K562 (cell line): Measurements from ENCODE around the gene PARD3. TPM values are rescaled to one million over a fixed set of nuclear protein-coding genes. Genes with fewer than 3 reads are reported as not detected.

ENCODE experiments used
- ATAC-seq: fragments of 200-7000 bp; cut with Tn5 transposase; 3 replicates; pipeline ENCODE4 v1.9.1; 2020; ENCODE audit warnings: moderate library complexity
- BruUV-seq: library from RNA; stranded (reverse); fragments of 400-500 nt; replicated peaks from 2 replicates; lab custom pipeline; 2021; lab: Mats Ljungman, UMichigan
- CTCF ChIA-PET: fragments of 300-600 bp; formaldehyde crosslinking; extraction: SDS; loops from one replicate; lab custom pipeline; 2021; ENCODE audit warnings: low intra/inter-chr PET ratio; lab: Yijun Ruan, JAX
- POLR2A ChIA-PET: fragments of 300-600, 350-650 bp; sonication (Branson Sonifier 250); formaldehyde crosslinking; extraction: SDS; loops from one replicate; lab custom pipeline; 2021; ENCODE audit warnings: antibody characterized with exemption, inconsistent platforms; lab: Yijun Ruan, JAX
- DNase-seq, 4 experiments: peaks; one replicate each; pipeline versions ENCODE4 v3.0.0 to v3.0.0-alpha.2; 2011 to 2018; ENCODE audit warnings: low spot score in 3 of 4, mixed read lengths in 3 of 4; ENCODE audit errors: extremely low read depth in 1 of 4
- FAIRE-seq: peaks from 2 replicates; lab custom pipeline; 2011; peaks lifted over from hg19 to GRCh38; lab: Jason Lieb, UNC
- H2AFZ ChIP-seq: 2 replicates; pipeline ENCODE4 v1.6.0; 2011; ENCODE audit warnings: low read depth, low read length, control low read depth, inconsistent platforms
- H3K27ac ChIP-seq: fragments of 200-600 bp; 3 replicates; pipeline ENCODE4 v1.8.0; 2011; ENCODE audit warnings: low read depth, mild to moderate bottlenecking, control low read depth, inconsistent platforms, low read length, moderate library complexity, mixed read lengths; ENCODE audit errors: extremely low read depth
- H3K27me3 ChIP-seq, 2 experiments: fragments of 300-600 bp in 1 of 2; 2 replicates in 1 of 2; 3 replicates in 1 of 2; pipeline versions ENCODE4 v1.6.0 to v1.8.0; 2011; ENCODE audit warnings: inconsistent platforms in 2 of 2, low read length in 2 of 2, mild to moderate bottlenecking in 1 of 2, mixed read lengths in 1 of 2, moderate library complexity in 1 of 2; ENCODE audit not compliant: control insufficient read depth in 2 of 2, insufficient read depth in 2 of 2
- H3K36me3 ChIP-seq: fragments of 300-600 bp; 3 replicates; pipeline ENCODE4 v1.8.0; 2011; ENCODE audit warnings: mild to moderate bottlenecking, low read length, inconsistent platforms; ENCODE audit not compliant: control insufficient read depth, insufficient read depth
- H3K4me1 ChIP-seq, 2 experiments: fragments of 200-600 bp in 1 of 2; replicated peaks in 1 of 2; 2 replicates in 1 of 2; 3 replicates in 1 of 2; pipeline versions ENCODE4 v1.5.1 to v1.8.0; 2011; ENCODE audit warnings: inconsistent platforms in 2 of 2, low read length in 2 of 2, mild to moderate bottlenecking in 1 of 2, mixed read lengths in 1 of 2, moderate library complexity in 1 of 2; ENCODE audit not compliant: control insufficient read depth in 2 of 2, insufficient read depth in 2 of 2
- H3K4me2 ChIP-seq: 2 replicates; pipeline ENCODE4 v1.6.1; 2011; ENCODE audit warnings: low read length, control low read depth, inconsistent platforms, mixed read lengths; ENCODE audit not compliant: insufficient read depth
- H3K4me3 ChIP-seq: fragments of 200-600 bp; sonication (generic), shearing (Covaris generic); 2 replicates; pipeline ENCODE4 v1.5.1; 2016; ENCODE audit warnings: control low read depth, inconsistent platforms
- H3K79me2 ChIP-seq: fragments of 200-600 bp; 3 replicates; pipeline ENCODE4 v1.8.0; 2011; ENCODE audit warnings: low read length, inconsistent platforms; ENCODE audit not compliant: control insufficient read depth, insufficient read depth
- H3K9ac ChIP-seq, 2 experiments: 2 replicates each; pipeline versions ENCODE4 v1.6.0 to v1.6.1; 2011; ENCODE audit warnings: low read depth in 2 of 2, low read length in 2 of 2, control low read depth in 1 of 2, inconsistent platforms in 1 of 2, mild to moderate bottlenecking in 1 of 2, mixed read lengths in 1 of 2; ENCODE audit not compliant: insufficient read depth in 1 of 2
- H3K9me1 ChIP-seq: one replicate; pipeline ENCODE4 v1.6.0; 2011; ENCODE audit warnings: inconsistent platforms, mild to moderate bottlenecking, low read length, moderate library complexity; ENCODE audit not compliant: control insufficient read depth, insufficient read depth
- H3K9me3 ChIP-seq: replicated peaks from 2 replicates; pipeline ENCODE4 v1.5.1; 2011; ENCODE audit warnings: low read depth, low read length, inconsistent platforms; ENCODE audit not compliant: control insufficient read depth, insufficient read depth
- H4K20me1 ChIP-seq: replicated peaks from 2 replicates; pipeline ENCODE4 v1.6.1; 2011; ENCODE audit warnings: low read length, inconsistent platforms, mixed read lengths; ENCODE audit not compliant: control insufficient read depth, insufficient read depth
- CTBP1 ChIP-seq: fragments of 450-650 bp; IDR thresholded peaks from 2 replicates; pipeline ENCODE4 v1.6.1; 2016; ENCODE audit warnings: borderline replicate concordance
- HDAC1 ChIP-seq, 2 experiments: fragments of 450-650 bp; IDR thresholded peaks; 2 replicates each; pipeline ENCODE4 v1.6.1; 2016 to 2017; ENCODE audit warnings: inconsistent platforms in 1 of 2, mild to moderate bottlenecking in 1 of 2, moderate library complexity in 1 of 2
- HSF4 ChIP-seq: fragments of 250-450 bp; sonication (Bioruptor Pico); IDR thresholded peaks from 2 replicates; pipeline ENCODE4 v2.1.2; 2022; ENCODE audit warnings: mild to moderate bottlenecking, moderate library complexity, borderline replicate concordance
- KAT7 ChIP-seq: sonication (generic); formaldehyde crosslinking; IDR thresholded peaks from 2 replicates; pipeline ENCODE4 v1.8.0; 2022; ENCODE audit warnings: missing genetic modification reagents, mild to moderate bottlenecking, borderline replicate concordance
- MIER1 ChIP-seq: fragments of 450-650 bp; IDR thresholded peaks from 2 replicates; pipeline ENCODE4 v1.6.1; 2016; ENCODE audit warnings: antibody characterized with exemption, mild to moderate bottlenecking, low read depth
- MITF ChIP-seq: IDR thresholded peaks from 2 replicates; pipeline ENCODE4 v1.6.1; 2014; ENCODE audit warnings: antibody characterized with exemption
- MXD1 ChIP-seq: fragments of 250-450 bp; sonication (Bioruptor Pico); IDR thresholded peaks from 2 replicates; pipeline ENCODE4 v1.8.0; 2021; ENCODE audit warnings: borderline replicate concordance, mild to moderate bottlenecking, moderate library complexity; ENCODE audit not compliant: poor library complexity, severe bottlenecking
- NFIX ChIP-seq: fragments of 250-450 bp; sonication (Bioruptor Pico); IDR thresholded peaks from 2 replicates; pipeline ENCODE4 v1.4.0; 2020; ENCODE audit warnings: low read depth, mild to moderate bottlenecking, moderate library complexity
- ZBTB43 ChIP-seq: sonication (generic); formaldehyde crosslinking; IDR thresholded peaks from 2 replicates; pipeline ENCODE4 v1.8.0; 2023; ENCODE audit warnings: mild to moderate bottlenecking, missing genetic modification reagents
- ZC3H4 ChIP-seq: sonication (generic); formaldehyde crosslinking; IDR thresholded peaks from 2 replicates; pipeline ENCODE4 v1.9.0; 2021; ENCODE audit warnings: missing genetic modification reagents, borderline replicate concordance
- ZHX1 ChIP-seq: fragments of 150-350 bp; conservative IDR thresholded peaks from 2 replicates; pipeline ENCODE4 v1.6.1; 2014; ENCODE audit warnings: low read length
- ZNF282 ChIP-seq: sonication (generic); formaldehyde crosslinking; IDR thresholded peaks from 2 replicates; pipeline ENCODE4 v1.8.1; 2023; ENCODE audit warnings: missing genetic modification reagents
- ZNF518B ChIP-seq: fragments of 250-450 bp; sonication (Bioruptor Pico); IDR thresholded peaks from 2 replicates; pipeline ENCODE4 v1.5.0; 2021; ENCODE audit warnings: mild to moderate bottlenecking, moderate library complexity
- WGBS: fragments of 100-300 bp; shearing (Covaris generic); methylation state at CpG from one replicate; pipeline ENCODE4 v1.1.6; 2016; ENCODE audit warnings: low coverage, mixed read lengths; ENCODE audit not compliant: insufficient coverage; ENCODE audit errors: missing lambda C conversion rate; 5-methylcytosine and 5-hydroxymethylcytosine counted together
- in situ Hi-C: fragments of 300-500 bp; cut with MboI; formaldehyde crosslinking; loops from 4 replicates; pipeline ENCODE4 v1.15.0; 2018; ENCODE audit warnings: inconsistent platforms, mixed read lengths
- intact Hi-C: fragments of 100-400 bp; cut with micrococcal nuclease; formaldehyde crosslinking; loops from 2 replicates; pipeline ENCODE4 v1.14.2; 2022
- polyA plus RNA-seq, 8 experiments: library from polyadenylated mRNA; depleted of rRNA in 4 of 8; stranded (reverse) in 5 of 8; unstranded in 3 of 8; fragments of >200 nt; fragmentation: Nextera tagmentation in 2 of 8; fragmentation: Illumina TruSeq in 1 of 8; extraction: Ambion mirVana in 2 of 8; extraction: Trizol in 1 of 8; gene quantifications; 2 replicates each; pipeline versions ENCODE4 v1.2.1 to v1.2.3, GENCODE V29; 2011 to 2014; ENCODE audit warnings: inconsistent platforms in 1 of 8, missing spikeins in 1 of 8
- total RNA-seq, 7 experiments: library from RNA; depleted of rRNA in 6 of 7; stranded (reverse); fragments of >200 nt in 6 of 7; fragmentation: Illumina TruSeq in 2 of 7; extraction: Trizol in 2 of 7; gene quantifications; 2 replicates each; pipeline versions ENCODE4 v1.2.1 to v1.2.3, GENCODE V29; 2011 to 2021; ENCODE audit warnings: low replicate concordance in 1 of 7

PARD3 gene
- total and polyA plus RNA-seq, 9 of the 15 experiments (the other 6 are each of a cell fraction or from before 2014, with no cell fraction given): 2.7 to 11.7 (median 7.7) TPM

- H3K36me3 ChIP-seq: no peaks in the 10 kb centered on the region
- CTCF ChIA-PET: no interaction called here
- no peak for ATAC-seq
- no peak overlapping the region for H3K27ac ChIP-seq
- POLR2A ChIA-PET: no interaction called here
- no peak overlapping the region for H3K9ac ChIP-seq
- no peak overlapping the region for H3K4me3 ChIP-seq
- intact Hi-C loops (no loop called here), in situ Hi-C loops (no loop called here)
- no peaks in the 10 kb centered on the region for H4K20me1 ChIP-seq
- H3K79me2 ChIP-seq: no peaks in the 10 kb centered on the region
- no peak for FAIRE-seq
- no peak for TF ChIP-seq ZNF282 (CRISPR knock-in tag)
- TF ChIP-seq CTBP1: no peak
- TF ChIP-seq KAT7 (CRISPR knock-in tag): no peak
- TF ChIP-seq MIER1: no peak
- TF ChIP-seq ZBTB43 (CRISPR knock-in tag): no peak
- TF ChIP-seq HSF4 (CRISPR knock-in tag): no peak
- TF ChIP-seq MITF: no peak
- no peak for TF ChIP-seq ZHX1
- no peak for TF ChIP-seq MXD1 (CRISPR knock-in tag)
- no peak for TF ChIP-seq HDAC1 (IDR thresholded peaks at IDR 0.05)
- no peak for TF ChIP-seq ZNF518B (CRISPR knock-in tag)
- no peak for TF ChIP-seq NFIX (CRISPR knock-in tag)
- TF ChIP-seq ZC3H4 (CRISPR knock-in tag): no peak
- no peak overlapping the region for H3K4me2 ChIP-seq
- no peaks in the 10 kb centered on the region for H3K9me3 ChIP-seq
- DNase-seq: no peak
- H2AFZ ChIP-seq: no peak overlapping the region
- H3K27me3 ChIP-seq: no peaks in the 10 kb centered on the region
- no TSS peak for BruUV-seq
- WGBS: 10% methylated on average over 3 of the region's 3 CpGs
- no peaks in the 10 kb centered on the region for H3K9me1 ChIP-seq
- no peaks in the 10 kb centered on the region for H3K4me1 ChIP-seq
Observed at GRCh38 chr10:34400075-34400474, 415.0 kb downstream of the PARD3 start.
